ENCODE data around the gene ZNF500. TPM values are rescaled to one million over a fixed set of nuclear protein-coding genes. Genes with fewer than 3 reads are reported as not detected.

Gene ZNF500
- total and polyA plus RNA-seq, 4 experiments from 2014 or later: 7.9 to 35.6 (median 23.4) TPM

- peak overlapping the region in 1 of 2 donors; percentile 58 for H3K4me3 ChIP-seq (ENCODE audit: low read length in 2 of 2)
- intact Hi-C loops (cut with micrococcal nuclease): loop anchor here (10.0 kb wide), 1 partner anchor 187 kb away; the partner anchor contains the start of gene UBALD1
- peak overlapping the region; percentile 88 to 97 (median 90) for H3K27ac Mint-ChIP-seq
- H3K9me3 ChIP-seq (ENCODE audit: control insufficient read depth in 1 of 2, low read length in 2 of 2): no peaks in the 10 kb centered on the region
- H3K27me3 ChIP-seq (ENCODE audit: insufficient read depth, low read length): no peaks in the 10 kb centered on the region
- POLR2A ChIA-PET (ENCODE audit: partially characterized antibody): interaction anchor here (1.1 to 5.1 kb wide), 10 partner anchors 14 to 287 kb away, joined by 3 to 58 read pairs (median 5); partner anchors contain the start of genes ANKS3, DNAAF8, GLYR1 and NAGPA
- no peak for DNase-seq
- peak overlapping the region; percentile 72 for H3K27ac ChIP-seq (ENCODE audit: low read depth, low read length)
- CTCF ChIA-PET (ENCODE audit: partially characterized antibody): interaction anchor here (1.0 to 2.0 kb wide), 2 partner anchors 66 to 177 kb away, joined by 3 to 6 read pairs; partner anchors contain the start of genes ANKS3, DNAAF8 and MGRN1
- H3K4me1 Mint-ChIP-seq: peaks cover 1 to 25% (median 11%) of the 10 kb centered on the region in 4 donors
- peaks cover 4 to 22% of the 10 kb centered on the region in 2 donors for H3K36me3 Mint-ChIP-seq
- no peaks in the 10 kb centered on the region for H3K9me3 Mint-ChIP-seq
- no peaks in the 10 kb centered on the region for H3K27me3 Mint-ChIP-seq
- peaks cover 18% of the 10 kb centered on the region for H3K4me1 ChIP-seq (ENCODE audit: insufficient read depth, low read length)
- no peaks in the 10 kb centered on the region for H3K36me3 ChIP-seq (ENCODE audit: insufficient read depth, low read length)
- peak overlapping the region; percentile 83 to 95 (median 88) for H3K4me3 Mint-ChIP-seq
These were observed 34.3 kb upstream of the ZNF500 start for GRCh38 chr16:4801051-4801961.

- no peaks in the 10 kb centered on the region for H3K9me3 Mint-ChIP-seq
- H3K4me1 Mint-ChIP-seq: peaks cover 1 to 25% (median 11%) of the 10 kb centered on the region in 4 donors
- H3K4me1 ChIP-seq (ENCODE audit: insufficient read depth, low read length): peaks cover 18% of the 10 kb centered on the region
- no peaks in the 10 kb centered on the region for H3K27me3 Mint-ChIP-seq
- no peak for DNase-seq
- no peak overlapping the region for H3K4me3 ChIP-seq (ENCODE audit: low read length in 2 of 2)
- H3K4me3 Mint-ChIP-seq: peak overlapping the region in 7 of 8 donors; percentile 27 to 63 (median 59)
- POLR2A ChIA-PET (ENCODE audit: partially characterized antibody): interaction anchor here (1.1 to 5.1 kb wide), 3 partner anchors 32 to 233 kb away, joined by 3 to 58 read pairs (median 7); partner anchors contain the start of genes ANKS3, DNAAF8, NAGPA and ZNF500
- H3K36me3 ChIP-seq (ENCODE audit: insufficient read depth, low read length): no peaks in the 10 kb centered on the region
- no peaks in the 10 kb centered on the region for H3K9me3 ChIP-seq (ENCODE audit: control insufficient read depth in 1 of 2, low read length in 2 of 2)
- no peaks in the 10 kb centered on the region for H3K27me3 ChIP-seq (ENCODE audit: insufficient read depth, low read length)
- intact Hi-C loops (cut with micrococcal nuclease): loop anchor here (10.0 kb wide), 1 partner anchor 186 kb away; the partner anchor contains the start of gene UBALD1
- peaks cover 4 to 19% of the 10 kb centered on the region in 2 donors for H3K36me3 Mint-ChIP-seq
- peak overlapping the region; percentile 53 to 97 (median 73) for H3K27ac Mint-ChIP-seq
- peak overlapping the region; percentile 72 for H3K27ac ChIP-seq (ENCODE audit: low read depth, low read length)
- CTCF ChIA-PET (ENCODE audit: partially characterized antibody): no interaction called here
These were observed 33.5 kb upstream of the ZNF500 start for GRCh38 chr16:4800290-4801041.

- H3K4me1 Mint-ChIP-seq: peaks cover 1 to 25% (median 11%) of the 10 kb centered on the region in 4 donors
- peak overlapping the region in 4 of 8 donors; percentile 6 to 18 (median 16) for H3K4me3 Mint-ChIP-seq
- H3K9me3 Mint-ChIP-seq: no peaks in the 10 kb centered on the region
- no peaks in the 10 kb centered on the region for H3K27me3 Mint-ChIP-seq
- Histone ChIP-seq H3K4me3 (ENCODE audit: low read length in 2 of 2) (no peak overlapping the region), H3K27ac (ENCODE audit: low read depth, low read length) (no peak overlapping the region), H3K9me3 (ENCODE audit: control insufficient read depth in 1 of 2, low read length in 2 of 2) (no peaks in the 10 kb centered on the region), H3K36me3 (ENCODE audit: insufficient read depth, low read length) (no peaks in the 10 kb centered on the region), H3K27me3 (ENCODE audit: insufficient read depth, low read length) (no peaks in the 10 kb centered on the region), H3K4me1 (ENCODE audit: insufficient read depth, low read length) (peaks cover 18% of the 10 kb centered on the region)
- H3K36me3 Mint-ChIP-seq: peaks cover 0 to 10% of the 10 kb centered on the region in 2 donors
- ChIA-PET CTCF (ENCODE audit: partially characterized antibody) (no interaction called here), POLR2A (ENCODE audit: partially characterized antibody) (interaction anchor here (2.4 to 5.1 kb wide), 2 partner anchors 31 to 65 kb away, joined by 7 to 58 read pairs; partner anchors contain the start of genes ANKS3, DNAAF8 and ZNF500)
- DNase-seq: no peak
- intact Hi-C loops (cut with micrococcal nuclease): no loop called here
- peak overlapping the region in 3 of 7 donors; percentile 35 to 65 (median 64) for H3K27ac Mint-ChIP-seq
These were observed 32.4 kb upstream of the ZNF500 start for GRCh38 chr16:4799171-4799855.

- Mint-ChIP-seq H3K4me1 (peaks cover 1 to 22% (median 8%) of the 10 kb centered on the region in 4 donors), H3K9me3 (no peaks in the 10 kb centered on the region), H3K36me3 (peaks cover 0 to 8% of the 10 kb centered on the region in 2 donors), H3K4me3 (no peak overlapping the region), H3K27ac (no peak overlapping the region), H3K27me3 (no peaks in the 10 kb centered on the region)
- Histone ChIP-seq H3K27me3 (ENCODE audit: insufficient read depth, low read length) (no peaks in the 10 kb centered on the region), H3K9me3 (ENCODE audit: control insufficient read depth in 1 of 2, low read length in 2 of 2) (no peaks in the 10 kb centered on the region), H3K27ac (ENCODE audit: low read depth, low read length) (no peak overlapping the region), H3K4me3 (ENCODE audit: low read length in 2 of 2) (no peak overlapping the region), H3K4me1 (ENCODE audit: insufficient read depth, low read length) (peaks cover 16% of the 10 kb centered on the region), H3K36me3 (ENCODE audit: insufficient read depth, low read length) (no peaks in the 10 kb centered on the region)
- no peak for DNase-seq
- CTCF ChIA-PET (ENCODE audit: partially characterized antibody): no interaction called here
- intact Hi-C loops (cut with micrococcal nuclease): no loop called here
- POLR2A ChIA-PET (ENCODE audit: partially characterized antibody): interaction anchor here (5.1 kb wide), 1 partner anchor 30 kb away, joined by 58 read pairs; the partner anchor contains the start of gene ZNF500
These were observed 31.5 kb upstream of the ZNF500 start for GRCh38 chr16:4798456-4798855.

- no peak overlapping the region for H3K4me3 ChIP-seq (ENCODE audit: low read length in 2 of 2)
- no peak for DNase-seq
- no peaks in the 10 kb centered on the region for H3K27me3 ChIP-seq (ENCODE audit: insufficient read depth, low read length)
- no peaks in the 10 kb centered on the region for H3K9me3 ChIP-seq (ENCODE audit: control insufficient read depth in 1 of 2, low read length in 2 of 2)
- no peaks in the 10 kb centered on the region for H3K9me3 Mint-ChIP-seq
- H3K4me1 ChIP-seq (ENCODE audit: insufficient read depth, low read length): peaks cover 9% of the 10 kb centered on the region
- H3K36me3 ChIP-seq (ENCODE audit: insufficient read depth, low read length): no peaks in the 10 kb centered on the region
- no peak overlapping the region for H3K27ac ChIP-seq (ENCODE audit: low read depth, low read length)
- ChIA-PET POLR2A (ENCODE audit: partially characterized antibody) (no interaction called here), CTCF (ENCODE audit: partially characterized antibody) (no interaction called here)
- H3K4me3 Mint-ChIP-seq: no peak overlapping the region
- no peaks in the 10 kb centered on the region for H3K27me3 Mint-ChIP-seq
- H3K36me3 Mint-ChIP-seq: peaks cover 0 to 7% of the 10 kb centered on the region in 2 donors
- peaks cover 1 to 16% (median 8%) of the 10 kb centered on the region in 4 donors for H3K4me1 Mint-ChIP-seq
- intact Hi-C loops (cut with micrococcal nuclease): no loop called here
- no peak overlapping the region for H3K27ac Mint-ChIP-seq
These were observed 30.9 kb upstream of the ZNF500 start for GRCh38 chr16:4797805-4798252.

- CTCF ChIA-PET (ENCODE audit: partially characterized antibody): no interaction called here
- intact Hi-C loops (cut with micrococcal nuclease): no loop called here
These were observed 30.2 kb upstream of the ZNF500 start for GRCh38 chr16:4796982-4797804.

More at GRCh38 chr16:4796982-4797804, 30.2 kb upstream of the ZNF500 start:
- H3K27me3 Mint-ChIP-seq: no peaks in the 10 kb centered on the region
- no peak overlapping the region for H3K4me3 Mint-ChIP-seq
- H3K27me3 ChIP-seq (ENCODE audit: insufficient read depth, low read length): no peaks in the 10 kb centered on the region
- peaks cover 9% of the 10 kb centered on the region for H3K4me1 ChIP-seq (ENCODE audit: insufficient read depth, low read length)
- H3K9me3 Mint-ChIP-seq: no peaks in the 10 kb centered on the region
- H3K4me1 Mint-ChIP-seq: peaks cover 1 to 14% (median 8%) of the 10 kb centered on the region in 4 donors
- H3K27ac Mint-ChIP-seq: peak overlapping the region in 1 of 7 donors; percentile 13
- no peaks in the 10 kb centered on the region for H3K36me3 ChIP-seq (ENCODE audit: insufficient read depth, low read length)
- no peaks in the 10 kb centered on the region for H3K9me3 ChIP-seq (ENCODE audit: control insufficient read depth in 1 of 2, low read length in 2 of 2)
- DNase-seq: no peak
- H3K4me3 ChIP-seq (ENCODE audit: low read length in 2 of 2): no peak overlapping the region
- no peak overlapping the region for H3K27ac ChIP-seq (ENCODE audit: low read depth, low read length)
- peaks cover 0 to 6% of the 10 kb centered on the region in 2 donors for H3K36me3 Mint-ChIP-seq
- POLR2A ChIA-PET (ENCODE audit: partially characterized antibody): no interaction called here

Data from CD4-positive, alpha-beta memory T cell (primary cell).